GM21528 (cell line): ENCODE results near the gene GJC1.

Source experiments
- ATAC-seq: cut with Tn5 transposase; IDR thresholded peaks from one replicate; pipeline ENCODE4 v1.9.1; 2021; ENCODE audit warnings: mild to moderate bottlenecking, moderate library complexity; ENCODE audit not compliant: unreplicated experiment, low FRiP score

The GJC1 gene

DNA sequence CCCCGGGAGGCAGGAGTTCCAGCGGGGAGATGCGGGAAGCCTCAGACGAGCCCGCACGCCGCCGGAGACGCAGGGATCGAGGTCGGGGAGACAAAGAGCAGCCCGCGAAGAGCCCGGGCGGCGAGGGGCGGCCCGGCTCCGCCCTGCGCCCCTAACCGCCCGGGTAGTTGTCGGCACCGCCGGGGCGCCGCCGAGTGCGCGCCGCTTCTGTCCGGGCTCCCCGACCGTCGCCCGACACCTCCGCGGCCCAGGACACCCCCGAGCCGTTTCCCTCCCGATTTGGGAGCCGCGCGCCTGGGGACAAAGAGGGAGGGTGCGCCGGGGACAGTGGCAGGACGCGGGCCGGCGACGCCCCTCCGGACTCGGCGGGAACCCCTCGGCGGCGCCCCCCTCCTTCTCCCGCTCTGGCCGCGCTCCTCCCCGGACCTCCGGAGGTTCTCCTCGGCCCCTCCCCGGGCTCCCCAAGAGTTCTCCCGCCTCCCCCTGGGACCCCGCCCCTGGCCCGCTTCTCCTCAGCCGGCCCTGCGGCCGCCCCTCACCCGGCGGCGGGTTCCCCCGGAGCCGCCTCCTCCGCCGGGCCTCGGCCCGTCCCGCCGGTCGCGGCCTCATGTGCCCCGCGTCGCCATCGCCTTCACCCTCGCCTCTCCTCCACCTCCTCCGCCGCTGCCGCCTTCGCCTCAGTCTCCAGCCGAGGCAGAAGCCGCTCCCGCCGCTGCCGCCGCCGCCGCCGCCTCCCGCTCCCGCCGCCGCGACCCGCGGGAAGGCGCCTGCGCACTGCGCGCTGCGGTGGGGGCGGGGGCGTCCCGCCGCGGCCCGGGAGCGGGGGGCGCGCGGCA is at the start of gene GJC1:
TSS of gene GJC1 (minus strand) at position 765 of the 836 bp plus-strand sequence. CDS start 24,470 bp downstream, outside the sequence.
- no peak for ATAC-seq

DNA sequence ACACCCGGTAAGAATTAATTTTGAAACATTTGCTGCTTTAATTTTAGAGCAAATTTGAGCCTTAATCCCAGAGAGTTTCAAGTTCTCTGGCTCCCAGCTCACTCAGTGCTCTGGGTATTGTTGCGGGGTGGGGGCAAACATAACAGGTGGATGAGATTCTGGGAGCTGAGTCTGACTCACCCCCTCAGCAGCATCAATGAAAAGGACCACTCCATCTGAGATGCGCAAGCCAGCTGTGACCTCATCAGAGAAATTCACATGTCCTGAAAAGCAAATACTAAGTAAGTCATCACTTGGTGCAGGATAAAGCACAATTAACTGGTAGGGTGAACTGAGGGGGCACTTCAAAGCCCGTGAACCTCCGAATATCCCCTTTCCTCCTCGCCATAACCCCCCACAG is 49.3 kb upstream of the GJC1 start:
- no peak for ATAC-seq

DNA sequence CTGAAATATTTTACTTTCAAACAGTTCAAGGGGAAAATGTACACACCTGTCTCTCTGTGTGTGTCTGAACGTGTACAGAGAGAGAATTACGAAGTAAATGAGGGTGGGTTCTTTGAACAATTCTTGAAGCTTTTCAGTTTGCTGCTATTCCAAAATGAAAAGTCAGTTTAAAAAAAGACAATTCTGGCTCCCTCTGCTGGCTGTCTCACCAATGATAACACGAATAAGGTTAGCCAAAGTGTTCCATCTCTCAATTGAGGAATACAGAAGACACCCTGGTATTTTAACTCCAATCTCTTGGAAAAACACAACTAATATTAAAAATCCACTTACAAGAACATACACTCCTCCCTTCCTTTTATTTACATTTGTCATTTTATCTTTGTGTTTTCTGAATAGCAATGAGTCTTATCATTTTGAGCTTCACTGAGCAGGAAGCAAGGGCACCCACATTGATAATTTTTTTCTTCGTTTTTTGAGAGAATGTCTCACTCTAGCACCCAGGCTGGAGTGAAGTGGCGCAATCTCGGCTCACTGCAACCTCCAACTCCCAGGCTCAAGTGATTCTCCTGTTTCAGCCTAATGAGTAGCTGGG is 48.6 kb upstream of the GJC1 start:
- no peak for ATAC-seq

DNA sequence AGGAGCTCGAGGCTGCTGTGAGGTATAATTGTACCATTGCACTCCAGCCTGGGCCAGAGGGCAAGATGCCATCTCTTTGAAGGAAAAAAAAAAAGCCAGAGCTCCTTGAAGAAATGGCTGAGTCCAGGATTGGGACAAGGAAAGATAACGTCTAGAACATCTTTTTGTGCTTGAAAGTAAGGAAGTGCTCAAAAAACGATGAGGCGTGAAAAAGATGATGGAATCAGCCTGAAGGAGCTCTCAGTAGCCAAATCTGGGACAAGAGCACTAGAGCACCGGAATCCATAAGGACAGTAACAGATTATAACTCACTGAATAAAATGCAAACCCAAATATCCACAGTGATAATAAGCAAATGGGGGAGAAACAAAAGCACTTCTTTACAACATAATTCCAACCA is 47.0 kb upstream of the GJC1 start:
- ATAC-seq = no peak

DNA sequence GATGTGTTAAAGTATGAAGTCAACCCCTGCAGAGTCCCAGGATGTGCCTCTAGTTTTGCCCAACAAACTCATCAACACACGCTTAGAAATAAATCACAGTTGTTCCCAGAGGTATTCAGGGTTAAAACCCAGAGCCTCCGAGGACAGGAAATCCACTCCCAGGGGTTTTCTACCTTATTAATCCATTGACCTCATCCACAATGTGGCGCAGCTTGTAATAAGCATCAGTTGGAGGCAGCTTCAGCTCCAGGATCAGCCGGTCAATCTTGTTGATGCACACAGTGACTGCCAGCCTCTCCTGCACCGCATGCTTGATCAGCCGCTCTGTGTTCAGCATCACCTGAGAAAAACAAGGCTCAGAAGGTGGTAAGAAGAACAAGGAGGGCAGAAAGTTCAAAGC is 45.7 kb upstream of the GJC1 start:
- no peak for ATAC-seq

DNA sequence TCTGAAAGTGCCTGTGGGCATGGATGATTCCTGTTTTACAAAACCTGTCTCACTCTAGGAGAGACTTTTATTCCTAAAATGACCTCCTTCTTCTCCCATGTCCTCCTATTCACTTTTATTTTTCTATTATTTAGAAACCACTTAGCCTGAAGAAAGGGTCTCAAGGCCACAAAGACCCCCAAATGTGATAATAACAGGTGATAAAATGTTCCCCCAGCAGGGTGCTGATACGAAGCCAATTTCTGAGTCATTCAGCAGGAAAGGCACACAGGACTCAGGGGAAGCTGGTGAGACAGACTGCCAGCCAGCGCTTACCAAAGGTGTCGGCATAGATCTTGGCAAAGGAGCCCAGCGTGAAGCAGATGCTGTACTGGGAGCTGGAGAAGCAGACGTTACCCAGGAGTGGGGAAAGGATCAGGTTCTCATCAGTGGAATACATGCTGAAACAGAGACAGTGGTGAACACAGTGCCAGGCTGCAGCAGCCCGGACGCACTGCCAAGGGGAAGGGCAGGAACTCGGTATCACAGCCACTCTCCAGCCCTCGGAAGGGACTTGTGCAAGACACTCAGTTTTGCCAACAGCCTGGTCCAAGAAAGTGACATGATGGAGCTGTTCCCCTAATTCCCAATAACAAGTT is 42.2 kb upstream of the GJC1 start:
- ATAC-seq = no peak

DNA sequence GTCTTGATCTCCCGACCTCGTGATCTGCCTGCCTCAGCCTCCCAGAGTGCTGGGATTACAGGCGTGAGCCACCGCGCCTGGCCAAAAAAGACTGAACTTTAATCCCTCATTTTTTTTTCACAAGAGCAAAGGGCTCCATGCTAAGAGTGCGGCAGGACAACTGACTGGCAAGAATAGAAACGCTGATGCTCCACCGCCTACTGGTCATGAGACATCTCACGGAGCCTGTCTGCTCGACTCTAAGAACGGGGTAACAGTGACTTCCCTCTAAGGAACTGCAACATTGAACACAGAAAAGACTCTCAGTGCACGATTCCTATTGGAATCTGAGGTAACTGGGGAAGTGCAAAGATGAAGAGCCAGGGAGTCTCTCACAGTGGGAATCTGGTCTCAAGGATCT is 41.5 kb upstream of the GJC1 start:
- ATAC-seq = no peak

DNA sequence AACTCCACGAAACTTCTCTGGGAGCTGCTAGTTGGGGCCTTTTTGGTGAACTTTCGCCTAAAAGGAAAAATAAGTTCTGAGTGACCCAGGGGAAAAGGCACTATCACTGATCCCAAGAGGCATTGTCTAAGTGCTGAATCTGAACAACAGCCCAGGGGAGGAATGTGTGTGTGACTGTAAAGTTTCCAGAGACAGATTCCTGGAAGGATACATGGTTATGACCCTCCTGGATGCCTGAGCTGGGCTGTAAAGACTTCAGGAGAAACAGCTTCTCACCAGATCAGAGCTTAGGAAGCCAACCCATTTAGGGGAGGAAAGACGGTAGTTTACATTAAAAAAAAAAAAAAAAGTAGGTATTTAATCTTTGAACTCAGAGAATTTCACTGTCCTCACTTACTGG is 37.8 kb upstream of the GJC1 start:
- ATAC-seq = no peak

DNA sequence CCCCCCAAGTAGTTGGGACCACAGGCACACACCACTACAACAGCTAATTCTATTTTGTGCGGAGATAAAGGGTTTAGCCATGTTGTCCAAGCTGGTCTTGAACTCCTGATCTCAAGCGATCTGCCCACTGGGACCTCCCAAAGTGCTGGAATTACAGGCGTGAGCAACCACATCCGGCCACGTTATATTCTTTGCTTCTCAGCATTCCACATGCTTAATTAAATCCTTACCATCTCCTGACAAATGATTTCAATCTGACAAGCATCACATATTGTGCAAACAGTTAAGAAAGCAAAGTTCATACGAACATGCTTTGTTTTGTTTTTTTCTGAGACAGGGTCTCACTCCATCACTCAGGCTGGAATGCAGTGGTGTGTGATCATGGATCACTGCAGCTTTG is 35.8 kb upstream of the GJC1 start:
- ATAC-seq = no peak

DNA sequence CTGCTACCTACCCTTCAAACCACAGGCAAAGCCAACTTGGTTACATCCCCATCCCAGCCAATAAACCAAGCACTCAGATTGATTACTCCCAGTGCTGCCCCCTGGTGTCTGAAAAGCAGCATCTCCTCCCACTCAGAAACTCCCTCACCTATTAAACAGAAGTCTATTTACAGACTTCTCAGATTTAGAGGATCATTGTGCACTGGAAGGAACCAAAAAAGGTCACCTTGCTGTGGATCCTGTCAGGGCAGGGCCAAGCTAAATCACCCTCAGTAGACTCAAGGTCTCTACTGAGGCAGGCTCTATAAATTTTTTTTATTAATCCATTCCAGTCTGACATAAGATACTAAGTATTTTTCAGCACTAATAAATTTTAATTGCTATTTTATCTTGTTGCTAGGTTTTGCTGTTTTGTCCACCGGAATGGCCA is 35.2 kb upstream of the GJC1 start:
- ATAC-seq = no peak

DNA sequence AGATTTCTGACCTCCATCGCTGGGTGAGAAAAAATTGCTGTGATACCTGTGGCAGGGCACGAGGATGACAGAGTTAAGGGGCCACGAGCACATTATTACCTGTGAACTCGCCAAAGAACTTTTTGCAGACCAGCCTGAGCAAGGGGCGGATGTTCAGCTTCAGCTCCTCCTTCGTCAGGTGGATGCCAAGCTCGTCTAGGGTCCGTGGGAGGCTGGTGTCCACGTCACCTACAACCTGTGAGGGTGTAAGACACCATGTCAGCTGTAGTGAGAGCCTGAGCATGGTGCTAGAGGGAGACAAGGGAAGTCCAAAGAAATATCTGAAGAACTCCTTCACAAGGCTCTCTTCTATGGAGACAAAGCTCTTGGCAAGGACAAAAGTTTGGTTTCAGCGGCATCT is 34.7 kb upstream of the GJC1 start:
- ATAC-seq = no peak

DNA sequence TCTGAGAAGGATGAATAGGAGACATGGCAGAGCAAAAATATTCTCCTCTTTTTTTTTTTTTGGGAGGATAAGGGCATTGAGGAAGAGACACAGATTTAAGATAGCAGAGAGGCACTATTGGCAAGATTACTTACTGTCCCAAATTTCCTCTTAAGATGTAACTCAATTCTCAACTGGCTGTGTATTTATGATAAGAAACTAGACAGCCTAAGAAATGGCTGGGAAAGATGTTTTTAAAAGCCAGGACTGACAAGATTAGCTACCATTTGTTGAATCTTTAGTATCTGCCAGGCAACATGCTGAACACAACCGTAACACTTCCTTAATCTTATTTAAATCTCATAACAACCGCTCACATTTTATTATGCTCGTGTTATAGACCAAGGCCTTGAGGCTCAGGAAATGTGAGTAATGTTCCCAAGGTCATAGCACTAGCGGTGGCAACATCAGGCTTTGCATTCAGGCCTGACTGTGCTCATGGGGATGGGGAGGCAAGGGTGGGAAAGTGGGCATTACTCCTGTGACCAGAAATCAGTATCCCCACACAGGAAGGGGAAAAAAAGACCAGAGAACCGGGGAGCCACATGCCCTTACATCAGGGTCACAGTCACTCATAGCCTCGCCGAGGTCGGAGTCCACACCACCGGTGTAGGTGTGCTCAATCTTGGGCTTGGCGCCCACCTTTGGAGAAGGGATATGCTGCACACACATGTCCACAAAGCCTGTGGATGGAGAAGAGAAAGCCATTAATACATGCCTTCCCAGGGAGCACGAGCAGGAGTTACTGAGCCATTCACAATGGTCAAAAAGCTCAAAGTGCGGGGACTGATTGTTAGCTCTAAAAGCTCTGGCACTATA is 33.2 kb upstream of the GJC1 start:
- no peak for ATAC-seq

DNA sequence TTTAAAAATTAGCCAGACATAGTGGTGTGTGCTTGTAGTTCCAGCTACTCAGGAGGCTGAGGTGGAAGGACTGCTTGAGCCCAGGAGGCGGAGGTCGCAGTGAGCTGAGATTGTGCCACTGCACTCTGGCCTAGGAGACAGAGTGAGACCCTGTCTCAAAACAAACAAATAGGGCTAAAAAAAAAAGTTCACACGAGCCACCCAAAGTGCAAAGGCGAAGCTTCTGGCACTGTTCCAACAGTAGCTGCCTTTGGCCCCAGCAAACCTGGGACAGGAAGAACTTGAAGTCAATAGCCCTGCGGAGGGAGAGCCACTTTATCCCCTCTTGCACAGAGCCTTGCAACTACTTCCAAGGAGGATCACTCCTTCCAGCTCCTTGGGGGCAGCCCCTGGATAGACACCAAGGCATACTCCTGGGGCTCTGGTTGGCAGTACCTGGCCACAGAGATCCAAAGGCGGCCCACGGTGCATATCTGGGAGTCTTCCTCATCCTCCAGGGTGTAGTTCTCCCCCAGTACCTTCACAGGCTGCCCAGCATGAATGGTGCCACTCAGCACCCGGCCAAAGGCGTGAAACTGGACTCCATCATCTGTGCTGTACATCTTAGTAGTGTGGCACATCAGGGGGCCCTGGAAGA is 32.3 kb upstream of the GJC1 start:
- ATAC-seq = no peak

DNA sequence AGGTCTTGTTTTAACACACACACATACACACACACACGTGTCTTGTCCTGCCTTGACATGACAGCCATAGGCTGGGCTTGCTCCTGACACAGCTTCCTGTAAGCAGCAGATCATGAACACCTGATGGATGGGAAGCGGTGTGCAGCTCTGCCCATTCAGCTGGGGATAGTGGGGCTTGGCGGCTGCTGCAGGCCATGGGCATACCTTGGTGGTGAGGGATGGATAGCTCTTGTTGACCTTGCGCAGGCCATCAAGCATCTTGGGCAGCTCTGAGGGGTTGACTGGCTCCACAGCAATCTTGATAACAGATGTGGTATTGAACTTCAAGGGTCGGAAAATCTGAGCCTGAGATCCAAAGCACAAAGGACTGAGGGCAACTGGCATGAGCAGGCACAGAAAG is 29.6 kb upstream of the GJC1 start:
- ATAC-seq = no peak

DNA sequence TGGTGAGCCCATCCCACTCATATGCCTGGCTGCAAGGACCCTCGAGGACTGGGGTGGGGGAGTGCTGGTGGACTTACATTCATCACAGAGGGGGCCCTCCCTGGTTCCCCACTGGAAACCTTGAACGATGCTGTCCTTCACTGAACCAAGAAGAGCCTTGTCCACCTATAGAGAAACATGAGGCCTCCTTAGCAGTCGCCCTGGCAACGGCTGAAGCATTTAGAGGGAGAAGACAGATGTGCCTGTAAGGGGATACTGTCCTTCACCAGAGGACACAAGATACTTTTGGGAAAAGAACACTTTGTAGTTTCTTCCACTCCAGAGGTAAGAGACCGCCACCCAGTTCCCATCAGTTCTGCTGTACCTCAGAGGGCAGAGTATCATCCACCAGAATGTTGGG is 24.1 kb upstream of the GJC1 start:
- ATAC-seq = no peak

DNA sequence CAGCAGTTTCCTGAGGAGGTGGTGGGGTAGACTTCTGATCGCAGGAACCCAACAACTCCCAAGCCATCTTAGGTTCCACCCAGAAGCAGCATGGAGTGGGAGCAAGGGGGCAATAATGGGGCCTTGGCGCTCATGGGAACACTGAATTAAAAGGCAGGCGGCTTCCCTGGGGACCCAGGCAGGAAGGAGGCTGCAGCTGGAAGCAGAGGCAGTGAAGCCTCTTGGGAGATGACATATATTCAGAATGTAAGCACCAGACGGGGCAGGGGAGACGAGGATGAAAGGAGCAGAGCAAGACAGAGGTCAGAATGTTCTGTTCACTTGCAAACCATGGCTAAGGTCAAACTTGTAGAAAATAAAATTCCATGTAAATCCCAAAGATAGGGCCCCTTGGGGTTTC is 20.5 kb upstream of the GJC1 start:
- no peak for ATAC-seq

DNA sequence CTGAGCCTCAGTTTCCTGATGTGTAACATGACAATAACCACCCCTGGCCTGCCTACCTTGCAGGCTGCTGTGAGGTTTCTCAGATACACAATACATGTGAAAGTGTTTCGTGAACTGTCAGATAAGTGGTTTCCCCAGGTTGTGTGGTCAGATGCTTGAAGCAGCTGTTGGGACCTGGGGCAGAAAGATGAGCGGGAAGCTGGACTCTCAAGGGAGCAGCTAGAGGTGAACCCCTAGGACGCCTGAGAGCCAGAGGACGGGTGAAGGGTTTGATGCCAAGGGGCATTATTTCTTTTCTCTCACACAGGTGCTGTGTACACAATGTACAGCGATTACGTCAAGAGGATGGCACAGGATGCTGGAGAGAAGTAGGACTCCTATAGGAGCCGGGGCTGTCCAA is 19.9 kb upstream of the GJC1 start:
- ATAC-seq = no peak

DNA sequence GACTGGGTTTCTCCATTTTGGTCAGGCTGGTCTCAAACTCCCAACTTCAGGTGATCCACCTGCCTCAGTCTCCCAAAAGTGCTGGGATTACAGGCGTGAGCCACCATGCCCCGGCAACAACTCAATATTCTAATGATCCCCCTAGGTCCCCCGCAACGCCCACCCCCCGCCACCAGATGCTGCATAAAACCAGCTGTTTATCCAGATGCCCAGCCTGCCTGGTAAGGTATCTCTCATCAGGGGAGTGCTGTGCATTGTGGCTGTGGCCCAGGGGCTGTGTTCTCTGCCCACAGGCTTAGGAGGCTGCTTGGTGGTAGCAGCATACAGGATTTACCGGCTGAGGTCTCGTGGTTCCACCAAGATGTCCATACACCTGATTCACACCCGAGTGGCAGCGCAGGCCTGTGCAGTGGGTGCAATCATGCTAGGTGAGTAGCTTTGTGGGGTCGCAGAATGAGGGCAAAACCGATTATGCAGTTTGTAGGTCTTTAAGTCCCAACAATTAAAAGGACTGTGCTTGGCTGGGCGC is 18.9 kb upstream of the GJC1 start:
- ATAC-seq = no peak

DNA sequence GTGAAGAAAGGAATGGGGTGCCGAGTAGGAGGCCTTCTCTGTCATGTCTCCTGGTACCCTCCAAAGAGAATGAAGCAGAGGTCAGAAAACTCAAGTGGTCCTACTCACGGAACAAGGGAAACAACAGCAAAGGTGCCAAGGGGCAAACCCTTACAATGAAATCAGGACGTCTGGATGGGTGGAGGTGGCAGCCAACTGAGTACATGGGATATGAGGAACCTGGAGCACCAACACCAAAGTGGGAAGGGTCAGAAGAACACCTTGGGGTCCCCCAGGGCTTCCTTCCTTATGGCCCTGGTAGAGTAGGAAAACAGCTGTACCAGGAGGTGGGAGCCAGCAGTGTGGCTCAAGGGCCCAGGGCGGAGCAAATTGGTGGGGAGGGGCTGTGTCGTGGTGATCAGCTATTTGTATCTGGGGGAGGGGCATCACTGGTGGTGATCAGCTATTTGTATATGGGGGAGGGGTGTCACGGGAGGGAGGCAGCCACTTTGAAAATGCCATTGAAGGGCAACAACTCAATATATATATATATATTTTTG is 18.2 kb upstream of the GJC1 start:
- no peak for ATAC-seq

DNA sequence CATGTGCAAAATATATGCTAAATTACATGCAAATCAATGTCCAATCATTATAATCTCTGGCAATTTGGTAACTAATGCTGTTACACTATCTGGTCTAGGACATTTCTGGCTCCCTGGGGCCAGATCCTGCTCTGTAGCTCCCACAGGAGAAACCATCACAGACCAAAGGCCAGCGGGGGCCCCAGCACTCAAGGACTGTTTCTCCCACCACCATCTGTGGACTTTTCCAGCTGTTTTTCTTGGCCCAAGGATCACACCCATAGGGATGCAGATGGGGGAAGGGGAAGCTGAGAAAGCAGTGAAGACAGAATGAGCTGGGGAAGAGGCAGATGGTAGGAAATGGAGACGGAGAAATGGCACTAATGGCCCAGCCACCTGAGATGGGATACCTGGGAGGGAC is 17.5 kb upstream of the GJC1 start, which contains the start of gene HIGD1B:
TSS of gene HIGD1B (plus strand) at position 298 of the 400 bp plus-strand sequence. CDS start 270 bp downstream, outside the sequence.
- ATAC-seq = no peak
